Liver (tissue), 9 donors: ENCODE data around the gene PHC2. TPM values are rescaled to one million over a fixed set of nuclear protein-coding genes. Genes with fewer than 3 reads are reported as not detected.

Experiments used
- DNase-seq: peaks from one replicate; pipeline ENCODE4 v3.0.0-alpha.2; 2017; ENCODE audit warnings: low spot score
- H3K27ac ChIP-seq, 2 donors: one replicate each; pipeline ENCODE4 v1.7.0; 2013; ENCODE audit warnings: inconsistent platforms in 2 of 2, low read length in 2 of 2, control low read depth in 1 of 2, low read depth in 1 of 2, mild to moderate bottlenecking in 1 of 2
- H3K27me3 ChIP-seq, 4 donors: one replicate each; pipeline versions ENCODE4 v1.6.1 to v1.7.0; 2013; ENCODE audit warnings: low read length in 3 of 4, inconsistent platforms in 1 of 4, mild to moderate bottlenecking in 1 of 4, moderate library complexity in 1 of 4; ENCODE audit not compliant: control insufficient read depth in 4 of 4, insufficient read depth in 4 of 4
- H3K36me3 ChIP-seq, 4 donors: one replicate each; pipeline versions ENCODE4 v1.6.1 to v1.7.0; 2013; ENCODE audit warnings: low read length in 3 of 4, mild to moderate bottlenecking in 3 of 4, low read depth in 1 of 4, moderate library complexity in 1 of 4; ENCODE audit not compliant: control insufficient read depth in 4 of 4, insufficient read depth in 3 of 4
- H3K4me1 ChIP-seq, 4 donors: one replicate each; pipeline versions ENCODE4 v1.6.1 to v1.7.0; 2013; ENCODE audit warnings: low read length in 3 of 4, mild to moderate bottlenecking in 3 of 4, moderate library complexity in 1 of 4; ENCODE audit not compliant: control insufficient read depth in 4 of 4, insufficient read depth in 4 of 4
- H3K4me3 ChIP-seq, 3 donors: one replicate each; pipeline versions ENCODE4 v1.6.1 to v1.7.0; 2013; ENCODE audit warnings: low read length in 3 of 3, control low read depth in 1 of 3, low read depth in 1 of 3, mild to moderate bottlenecking in 1 of 3
- H3K9ac ChIP-seq, 2 donors: one replicate each; pipeline ENCODE4 v1.7.0; 2013; ENCODE audit warnings: low read length in 2 of 2, mild to moderate bottlenecking in 2 of 2, moderate library complexity in 2 of 2, control low read depth in 1 of 2, low read depth in 1 of 2
- H3K9me3 ChIP-seq, 4 donors: one replicate each; pipeline versions ENCODE4 v1.6.1 to v1.7.0; 2013; ENCODE audit warnings: low read length in 3 of 4; ENCODE audit not compliant: control insufficient read depth in 4 of 4
- EGR1 ChIP-seq, 2 donors: IDR thresholded peaks; 2 replicates each; pipeline ENCODE4 v1.6.1; 2016 to 2018; ENCODE audit warnings: antibody characterized with exemption in 2 of 2, low read depth in 2 of 2
- FOXA1 ChIP-seq: IDR thresholded peaks from 2 replicates; pipeline ENCODE4 v1.6.1; 2016; ENCODE audit warnings: antibody characterized with exemption
- FOXA2 ChIP-seq: IDR thresholded peaks from 2 replicates; pipeline ENCODE4 v1.6.1; 2016; ENCODE audit warnings: antibody characterized with exemption
- GABPA ChIP-seq, 2 donors: IDR thresholded peaks in 1 of 2; conservative IDR thresholded peaks in 1 of 2; 2 replicates each; pipeline ENCODE4 v1.6.1; 2016; ENCODE audit warnings: antibody characterized with exemption in 2 of 2, mild to moderate bottlenecking in 1 of 2, moderate library complexity in 1 of 2
- HNF4G ChIP-seq: IDR thresholded peaks from 2 replicates; pipeline ENCODE4 v1.6.1; 2016; ENCODE audit warnings: antibody characterized with exemption
- JUND ChIP-seq, 2 donors: IDR thresholded peaks; 2 replicates each; pipeline ENCODE4 v1.6.1; 2016; ENCODE audit warnings: antibody characterized with exemption in 2 of 2
- NR2F2 ChIP-seq: IDR thresholded peaks from 2 replicates; pipeline ENCODE4 v1.6.1; 2016; ENCODE audit warnings: antibody characterized with exemption
- RAD21 ChIP-seq, 2 donors: IDR thresholded peaks; 2 replicates each; pipeline ENCODE4 v1.6.1; 2016; ENCODE audit warnings: antibody characterized with exemption in 2 of 2, mild to moderate bottlenecking in 2 of 2
- RXRA ChIP-seq, 2 donors: IDR thresholded peaks; 2 replicates each; pipeline ENCODE4 v1.6.1; 2017 to 2018; ENCODE audit warnings: antibody characterized with exemption in 2 of 2, mild to moderate bottlenecking in 1 of 2
- SP1 ChIP-seq: IDR thresholded peaks from 2 replicates; pipeline ENCODE4 v1.6.1; 2018; ENCODE audit warnings: antibody characterized with exemption, mild to moderate bottlenecking
- YY1 ChIP-seq: IDR thresholded peaks from 2 replicates; pipeline ENCODE4 v1.6.1; 2016; ENCODE audit warnings: antibody characterized with exemption, mild to moderate bottlenecking
- WGBS: extraction: QIAGEN DNeasy Blood & Tissue Kit; methylation state at CpG from one replicate; pipeline ENCODE4 v1.1.7; 2013; 5-methylcytosine and 5-hydroxymethylcytosine counted together
- polyA plus RNA-seq, 2 donors: library from polyadenylated mRNA; stranded (reverse) in 1 of 2; unstranded in 1 of 2; fragments of 200-250 nt in 1 of 2; fragments of >200 nt in 1 of 2; fragmentation: Nextera tagmentation in 1 of 2; extraction: Ambion mirVana in 1 of 2; gene quantifications; one replicate each; pipeline versions ENCODE4 v1.2.1 to v1.2.3, GENCODE V29; 2013 to 2015
- total RNA-seq, 2 donors: library from RNA; depleted of rRNA; stranded (reverse); fragments of >200 nt; gene quantifications; one replicate each; pipeline ENCODE4 v1.2.3, GENCODE V29; 2014
- TF ChIP-seq, protein P1 (sequence below): IDR thresholded peaks from 2 replicates; pipeline ENCODE4 v1.6.1; 2016; ENCODE audit warnings: antibody characterized with exemption
- TF ChIP-seq, protein P2 (sequence below): IDR thresholded peaks from 2 replicates; pipeline ENCODE4 v1.6.1; 2016; ENCODE audit warnings: antibody characterized with exemption, mild to moderate bottlenecking
- TF ChIP-seq, protein P3 (sequence below): IDR thresholded peaks from 2 replicates; pipeline ENCODE4 v1.6.1; 2016; ENCODE audit warnings: antibody characterized with exemption
- TF ChIP-seq, protein P4 (sequence below): fragments of 150-350 bp; IDR thresholded peaks from 2 replicates; pipeline ENCODE4 v1.5.1; 2017; ENCODE audit warnings: improper control_type of control experiment, low read depth, low read length; ENCODE audit not compliant: missing input control
- TF ChIP-seq, protein P5 (sequence below): IDR thresholded peaks from 2 replicates; pipeline ENCODE4 v1.6.1; 2016; ENCODE audit warnings: antibody characterized with exemption
- donor health status: healthy.
- donor health status: healthy.
- donor health status: healthy.
- donor health status: healthy.
- donor health status: healthy.

Gene PHC2
- total and polyA plus RNA-seq, 4 donors: 19.1 to 67.8 (median 44.7) TPM

DNA sequence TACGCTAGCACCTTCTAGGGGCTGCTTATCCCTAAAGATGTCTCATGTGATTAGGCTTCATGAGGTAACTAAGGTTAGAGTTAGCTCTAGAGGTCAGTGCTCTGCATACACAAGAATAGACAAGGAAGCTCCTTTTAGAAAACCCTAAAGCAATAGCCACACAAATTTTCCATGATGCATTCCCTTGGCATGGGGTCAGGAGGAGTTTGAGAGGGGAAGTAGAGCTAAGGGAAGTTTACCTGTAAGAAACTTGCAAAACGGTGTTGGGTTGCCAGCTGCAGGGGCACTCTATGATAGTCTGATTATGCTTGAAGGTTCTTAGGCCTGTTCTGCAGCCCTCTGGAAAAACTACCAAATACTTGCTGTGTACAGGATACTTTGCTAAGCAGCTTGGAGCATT is 71.0 kb downstream of the PHC2 start:
- TF ChIP-seq, protein P1, sequence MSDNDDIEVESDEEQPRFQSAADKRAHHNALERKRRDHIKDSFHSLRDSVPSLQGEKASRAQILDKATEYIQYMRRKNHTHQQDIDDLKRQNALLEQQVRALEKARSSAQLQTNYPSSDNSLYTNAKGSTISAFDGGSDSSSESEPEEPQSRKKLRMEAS: no peak
- TF ChIP-seq EGR1 (IDR thresholded peaks at IDR 0.05; ENCODE audit: low read depth in 2 of 2): no peak
- TF ChIP-seq, protein P2, sequence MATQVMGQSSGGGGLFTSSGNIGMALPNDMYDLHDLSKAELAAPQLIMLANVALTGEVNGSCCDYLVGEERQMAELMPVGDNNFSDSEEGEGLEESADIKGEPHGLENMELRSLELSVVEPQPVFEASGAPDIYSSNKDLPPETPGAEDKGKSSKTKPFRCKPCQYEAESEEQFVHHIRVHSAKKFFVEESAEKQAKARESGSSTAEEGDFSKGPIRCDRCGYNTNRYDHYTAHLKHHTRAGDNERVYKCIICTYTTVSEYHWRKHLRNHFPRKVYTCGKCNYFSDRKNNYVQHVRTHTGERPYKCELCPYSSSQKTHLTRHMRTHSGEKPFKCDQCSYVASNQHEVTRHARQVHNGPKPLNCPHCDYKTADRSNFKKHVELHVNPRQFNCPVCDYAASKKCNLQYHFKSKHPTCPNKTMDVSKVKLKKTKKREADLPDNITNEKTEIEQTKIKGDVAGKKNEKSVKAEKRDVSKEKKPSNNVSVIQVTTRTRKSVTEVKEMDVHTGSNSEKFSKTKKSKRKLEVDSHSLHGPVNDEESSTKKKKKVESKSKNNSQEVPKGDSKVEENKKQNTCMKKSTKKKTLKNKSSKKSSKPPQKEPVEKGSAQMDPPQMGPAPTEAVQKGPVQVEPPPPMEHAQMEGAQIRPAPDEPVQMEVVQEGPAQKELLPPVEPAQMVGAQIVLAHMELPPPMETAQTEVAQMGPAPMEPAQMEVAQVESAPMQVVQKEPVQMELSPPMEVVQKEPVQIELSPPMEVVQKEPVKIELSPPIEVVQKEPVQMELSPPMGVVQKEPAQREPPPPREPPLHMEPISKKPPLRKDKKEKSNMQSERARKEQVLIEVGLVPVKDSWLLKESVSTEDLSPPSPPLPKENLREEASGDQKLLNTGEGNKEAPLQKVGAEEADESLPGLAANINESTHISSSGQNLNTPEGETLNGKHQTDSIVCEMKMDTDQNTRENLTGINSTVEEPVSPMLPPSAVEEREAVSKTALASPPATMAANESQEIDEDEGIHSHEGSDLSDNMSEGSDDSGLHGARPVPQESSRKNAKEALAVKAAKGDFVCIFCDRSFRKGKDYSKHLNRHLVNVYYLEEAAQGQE: no peak
- no peak for TF ChIP-seq HNF4G
- TF ChIP-seq SP1: no peak
- TF ChIP-seq JUND (IDR thresholded peaks at IDR 0.05): no peak
- no peak for TF ChIP-seq FOXA1
- TF ChIP-seq NR2F2: no peak
- no peak overlapping the region for H3K9ac ChIP-seq
- no peaks in the 10 kb centered on the region for H3K4me1 ChIP-seq
- no peaks in the 10 kb centered on the region for H3K27me3 ChIP-seq
- H3K4me3 ChIP-seq: no peak overlapping the region
- no peaks in the 10 kb centered on the region for H3K36me3 ChIP-seq
- DNase-seq: no peak
- 91% methylated on average over 2 of the region's 2 CpGs for WGBS
- no peaks in the 10 kb centered on the region for H3K9me3 ChIP-seq
- no peak overlapping the region for H3K27ac ChIP-seq

DNA sequence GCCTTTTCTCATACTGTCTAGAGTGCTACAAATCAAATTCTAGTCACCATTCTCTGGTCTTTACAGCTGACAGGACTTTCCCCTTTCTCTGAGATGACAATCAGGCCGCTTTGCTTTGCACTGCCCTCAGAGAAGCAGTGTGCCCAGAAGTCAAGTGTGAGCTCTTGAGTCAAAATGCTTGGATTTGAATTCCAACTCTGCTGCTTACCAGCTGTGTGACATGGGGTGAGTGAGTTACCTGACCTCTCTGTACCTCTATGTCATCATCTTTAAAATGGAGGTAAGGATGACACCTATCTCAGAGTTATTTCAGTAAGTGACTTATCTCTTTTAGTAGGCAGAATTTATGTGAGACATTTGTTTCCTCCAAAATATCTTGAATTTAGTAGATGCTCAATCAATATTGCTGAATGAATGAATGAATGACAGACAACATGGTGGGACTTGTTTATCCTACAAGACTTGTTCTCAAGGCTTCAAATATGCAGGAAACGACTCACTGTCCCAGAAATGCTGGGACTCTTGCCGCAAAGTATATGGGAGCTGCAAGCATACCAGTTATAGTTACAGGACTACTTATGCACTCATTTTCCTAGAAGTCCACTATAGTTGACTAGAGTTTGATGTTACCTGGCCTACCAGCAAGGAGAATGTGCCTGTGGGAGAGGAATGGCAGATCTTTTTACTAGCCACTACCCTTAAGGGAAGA is 71.9 kb downstream of the PHC2 start:
- H3K4me3 ChIP-seq: no peak overlapping the region
- no peak for TF ChIP-seq HNF4G
- TF ChIP-seq JUND (IDR thresholded peaks at IDR 0.05): no peak
- no peak for TF ChIP-seq FOXA2
- TF ChIP-seq, protein P1: no peak
- no peak for TF ChIP-seq RAD21 (IDR thresholded peaks at IDR 0.05)
- no peak for TF ChIP-seq YY1
- TF ChIP-seq, protein P3, sequence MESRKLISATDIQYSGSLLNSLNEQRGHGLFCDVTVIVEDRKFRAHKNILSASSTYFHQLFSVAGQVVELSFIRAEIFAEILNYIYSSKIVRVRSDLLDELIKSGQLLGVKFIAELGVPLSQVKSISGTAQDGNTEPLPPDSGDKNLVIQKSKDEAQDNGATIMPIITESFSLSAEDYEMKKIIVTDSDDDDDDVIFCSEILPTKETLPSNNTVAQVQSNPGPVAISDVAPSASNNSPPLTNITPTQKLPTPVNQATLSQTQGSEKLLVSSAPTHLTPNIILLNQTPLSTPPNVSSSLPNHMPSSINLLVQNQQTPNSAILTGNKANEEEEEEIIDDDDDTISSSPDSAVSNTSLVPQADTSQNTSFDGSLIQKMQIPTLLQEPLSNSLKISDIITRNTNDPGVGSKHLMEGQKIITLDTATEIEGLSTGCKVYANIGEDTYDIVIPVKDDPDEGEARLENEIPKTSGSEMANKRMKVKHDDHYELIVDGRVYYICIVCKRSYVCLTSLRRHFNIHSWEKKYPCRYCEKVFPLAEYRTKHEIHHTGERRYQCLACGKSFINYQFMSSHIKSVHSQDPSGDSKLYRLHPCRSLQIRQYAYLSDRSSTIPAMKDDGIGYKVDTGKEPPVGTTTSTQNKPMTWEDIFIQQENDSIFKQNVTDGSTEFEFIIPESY: no peak
- TF ChIP-seq FOXA1: no peak
- TF ChIP-seq RXRA (IDR thresholded peaks at IDR 0.05): no peak
- TF ChIP-seq, protein P4, sequence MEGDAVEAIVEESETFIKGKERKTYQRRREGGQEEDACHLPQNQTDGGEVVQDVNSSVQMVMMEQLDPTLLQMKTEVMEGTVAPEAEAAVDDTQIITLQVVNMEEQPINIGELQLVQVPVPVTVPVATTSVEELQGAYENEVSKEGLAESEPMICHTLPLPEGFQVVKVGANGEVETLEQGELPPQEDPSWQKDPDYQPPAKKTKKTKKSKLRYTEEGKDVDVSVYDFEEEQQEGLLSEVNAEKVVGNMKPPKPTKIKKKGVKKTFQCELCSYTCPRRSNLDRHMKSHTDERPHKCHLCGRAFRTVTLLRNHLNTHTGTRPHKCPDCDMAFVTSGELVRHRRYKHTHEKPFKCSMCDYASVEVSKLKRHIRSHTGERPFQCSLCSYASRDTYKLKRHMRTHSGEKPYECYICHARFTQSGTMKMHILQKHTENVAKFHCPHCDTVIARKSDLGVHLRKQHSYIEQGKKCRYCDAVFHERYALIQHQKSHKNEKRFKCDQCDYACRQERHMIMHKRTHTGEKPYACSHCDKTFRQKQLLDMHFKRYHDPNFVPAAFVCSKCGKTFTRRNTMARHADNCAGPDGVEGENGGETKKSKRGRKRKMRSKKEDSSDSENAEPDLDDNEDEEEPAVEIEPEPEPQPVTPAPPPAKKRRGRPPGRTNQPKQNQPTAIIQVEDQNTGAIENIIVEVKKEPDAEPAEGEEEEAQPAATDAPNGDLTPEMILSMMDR: no peak
- TF ChIP-seq GABPA (IDR thresholded peaks at IDR 0.05 in 1 of 2, conservative IDR thresholded peaks at IDR 0.05 in 1 of 2): no peak
- TF ChIP-seq, protein P5, sequence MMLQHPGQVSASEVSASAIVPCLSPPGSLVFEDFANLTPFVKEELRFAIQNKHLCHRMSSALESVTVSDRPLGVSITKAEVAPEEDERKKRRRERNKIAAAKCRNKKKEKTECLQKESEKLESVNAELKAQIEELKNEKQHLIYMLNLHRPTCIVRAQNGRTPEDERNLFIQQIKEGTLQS: no peak
- TF ChIP-seq SP1: no peak
- no peaks in the 10 kb centered on the region for H3K4me1 ChIP-seq
- H3K27ac ChIP-seq: no peak overlapping the region
- no peaks in the 10 kb centered on the region for H3K9me3 ChIP-seq
- 95% methylated on average over 3 of the region's 3 CpGs for WGBS
- no peak for DNase-seq
- H3K27me3 ChIP-seq: no peaks in the 10 kb centered on the region
- H3K36me3 ChIP-seq: peaks cover 0 to 2% (median 0%) of the 10 kb centered on the region in 4 donors
- H3K9ac ChIP-seq: no peak overlapping the region
